HG02973 (cell line): ENCODE measurements around the gene INPP5A.

Experiments used
- ATAC-seq: cut with Tn5 transposase; IDR thresholded peaks from one replicate; pipeline ENCODE4 v1.9.1; 2021; ENCODE audit warnings: moderate library complexity; ENCODE audit not compliant: unreplicated experiment

Gene INPP5A

GRCh38 chr10:132748135-132748534, 210.5 kb downstream of the INPP5A start:
- ATAC-seq, result no peak

GRCh38 chr10:132748545-132749370, 211.2 kb downstream of the INPP5A start:
- ATAC-seq, result no peak

- ATAC-seq, result no peak
These were observed 211.8 kb downstream of the INPP5A start for GRCh38 chr10:132749371-132749795.

GRCh38 chr10:132750936-132751335, 213.3 kb downstream of the INPP5A start:
- ATAC-seq, result no peak

GRCh38 chr10:132752378-132752777, 214.8 kb downstream of the INPP5A start:
- no peak for ATAC-seq

GRCh38 chr10:132752961-132753360, 215.4 kb downstream of the INPP5A start:
- no peak for ATAC-seq

GRCh38 chr10:132753596-132753995, 216.0 kb downstream of the INPP5A start:
- ATAC-seq, result no peak

GRCh38 chr10:132754071-132754470, 216.5 kb downstream of the INPP5A start:
- no peak for ATAC-seq

GRCh38 chr10:132755166-132755711, 217.7 kb downstream of the INPP5A start:
- ATAC-seq, result no peak

GRCh38 chr10:132756591-132756990, 219.0 kb downstream of the INPP5A start:
- ATAC-seq, result no peak

- ATAC-seq, result no peak
These were observed 219.6 kb downstream of the INPP5A start for GRCh38 chr10:132757171-132757570.

- ATAC-seq, result no peak
These were observed 221.3 kb downstream of the INPP5A start for GRCh38 chr10:132758865-132759264.

- ATAC-seq, result no peak
These were observed 223.9 kb downstream of the INPP5A start for GRCh38 chr10:132761395-132762060.

- no peak for ATAC-seq
These were observed 224.7 kb downstream of the INPP5A start for GRCh38 chr10:132762267-132762666.

- ATAC-seq, result no peak
These were observed 226.0 kb downstream of the INPP5A start for GRCh38 chr10:132763545-132763944.

- no peak for ATAC-seq
These were observed 226.5 kb downstream of the INPP5A start for GRCh38 chr10:132764108-132764507.

GRCh38 chr10:132765435-132765834, 227.8 kb downstream of the INPP5A start:
- no peak for ATAC-seq

GRCh38 chr10:132766291-132766690, 228.7 kb downstream of the INPP5A start:
- ATAC-seq, result no peak

- no peak for ATAC-seq
These were observed 231.0 kb downstream of the INPP5A start for GRCh38 chr10:132768346-132769248.

- ATAC-seq, result no peak
These were observed 232.8 kb downstream of the INPP5A start for GRCh38 chr10:132770061-132771021.
